SK-N-SH (cell line): ENCODE measurements around the gene SORCS3.

Experiments used
- POLR2AphosphoS5 ChIP-seq: IDR thresholded peaks from 2 replicates; pipeline ENCODE4 v1.6.1; 2012; ENCODE audit warnings: low read depth, low read length
- RAD21 ChIP-seq: IDR thresholded peaks from 2 replicates; pipeline ENCODE4 v1.6.1; 2012; ENCODE audit warnings: mild to moderate bottlenecking, low read length

GRCh38 chr10:105253515-105254212 is 612.6 kb downstream of the SORCS3 start:
- TF ChIP-seq RAD21 (no peak), POLR2AphosphoS5 (no peak)
